Measurements from ENCODE around the gene MLLT11.

The MLLT11 gene

DNA sequence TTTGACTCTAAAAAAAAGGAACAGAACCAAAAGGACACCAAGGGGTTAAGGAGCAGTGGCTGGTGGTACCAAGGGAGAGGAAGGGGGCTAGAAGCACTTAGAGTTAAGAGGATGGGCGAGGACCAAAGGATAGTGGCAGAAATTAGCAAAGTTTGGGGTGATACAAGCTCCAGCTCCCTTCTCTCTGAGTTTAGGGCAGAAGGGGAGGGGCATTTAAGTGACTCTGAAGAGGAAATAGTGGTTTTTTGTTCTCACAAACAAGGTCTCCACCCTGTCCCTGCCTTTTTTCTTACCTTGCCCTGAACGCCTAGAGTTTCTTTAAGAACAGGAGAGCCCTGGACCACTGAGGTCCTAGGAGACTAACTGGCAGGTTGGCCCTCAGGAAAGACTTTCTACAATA, 4.0 kb upstream of the MLLT11 start:
- no peak for DNase-seq (ENCODE audit: low read depth)

DNA sequence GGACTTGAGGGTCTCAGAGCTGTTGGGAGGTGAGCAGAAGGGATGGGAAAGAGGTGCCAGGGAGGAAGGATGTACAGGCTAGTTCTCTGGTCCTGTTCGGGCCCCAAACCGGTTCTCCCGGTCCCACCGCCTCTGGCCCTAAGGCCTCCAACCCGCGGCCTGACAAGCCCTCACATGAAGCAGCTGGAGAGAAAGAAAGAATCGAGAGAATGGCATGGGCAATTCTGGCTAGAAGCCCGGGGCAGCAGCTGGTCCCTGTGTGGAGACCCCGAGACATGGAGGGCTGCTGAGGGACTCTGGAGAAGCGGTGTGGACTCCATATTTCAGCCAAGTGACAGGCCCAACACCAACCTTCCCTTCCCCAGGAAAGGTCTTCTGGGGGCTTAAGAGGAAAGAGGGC, 1.5 kb upstream of the MLLT11 start:
- no peak for DNase-seq (ENCODE audit: low read depth)

DNA sequence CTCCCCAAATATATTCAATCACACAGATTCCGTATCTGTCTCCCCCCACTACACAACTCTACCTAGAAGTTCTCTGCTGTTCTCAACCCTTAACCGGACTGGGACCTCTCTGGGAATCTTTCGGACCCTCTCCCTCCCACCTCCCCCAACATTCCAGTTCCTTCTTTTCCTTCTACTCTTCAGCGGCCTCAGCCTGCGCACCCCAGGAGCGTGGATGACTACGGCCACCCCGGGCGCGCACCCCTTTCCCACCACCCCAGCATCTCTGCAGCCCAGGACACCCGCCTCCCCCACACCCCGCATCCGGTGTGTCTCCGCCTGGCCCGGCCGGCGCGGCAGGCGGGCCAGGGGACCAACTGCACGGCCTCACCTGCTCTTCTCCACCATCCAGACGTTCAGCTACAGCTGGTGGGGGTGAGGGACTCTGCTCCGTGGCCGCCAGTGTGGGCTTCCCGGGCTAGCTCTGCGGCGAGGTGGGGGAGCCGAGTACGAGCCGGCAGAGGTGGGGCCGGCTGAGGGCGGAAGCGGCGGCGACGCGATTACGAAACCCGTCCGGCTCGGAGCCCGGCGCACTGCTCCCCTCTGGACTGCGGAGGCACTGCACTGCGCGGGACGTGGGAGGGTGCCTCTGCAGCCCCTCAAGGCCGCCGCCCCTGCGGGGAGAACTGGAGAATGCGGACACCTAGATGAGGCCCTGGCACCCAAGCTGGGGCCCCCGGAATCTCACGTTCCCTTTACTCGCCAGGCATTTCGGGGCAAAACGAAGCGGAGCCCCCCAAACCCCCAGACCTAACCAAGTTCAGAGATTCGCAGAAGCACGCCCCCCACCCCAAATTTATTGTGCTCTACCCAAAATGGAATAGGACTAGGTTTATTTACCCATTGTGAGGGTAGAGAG, 839 bp upstream of the MLLT11 start, which contains the start of gene CDC42SE1:
Gene CDC42SE1, minus strand, starts transcription at position 514 of the 898 bp plus-strand sequence. CDS start 3,892 bp downstream, outside the sequence.
- peak; percentile 88 for DNase-seq (ENCODE audit: low read depth)

DNA sequence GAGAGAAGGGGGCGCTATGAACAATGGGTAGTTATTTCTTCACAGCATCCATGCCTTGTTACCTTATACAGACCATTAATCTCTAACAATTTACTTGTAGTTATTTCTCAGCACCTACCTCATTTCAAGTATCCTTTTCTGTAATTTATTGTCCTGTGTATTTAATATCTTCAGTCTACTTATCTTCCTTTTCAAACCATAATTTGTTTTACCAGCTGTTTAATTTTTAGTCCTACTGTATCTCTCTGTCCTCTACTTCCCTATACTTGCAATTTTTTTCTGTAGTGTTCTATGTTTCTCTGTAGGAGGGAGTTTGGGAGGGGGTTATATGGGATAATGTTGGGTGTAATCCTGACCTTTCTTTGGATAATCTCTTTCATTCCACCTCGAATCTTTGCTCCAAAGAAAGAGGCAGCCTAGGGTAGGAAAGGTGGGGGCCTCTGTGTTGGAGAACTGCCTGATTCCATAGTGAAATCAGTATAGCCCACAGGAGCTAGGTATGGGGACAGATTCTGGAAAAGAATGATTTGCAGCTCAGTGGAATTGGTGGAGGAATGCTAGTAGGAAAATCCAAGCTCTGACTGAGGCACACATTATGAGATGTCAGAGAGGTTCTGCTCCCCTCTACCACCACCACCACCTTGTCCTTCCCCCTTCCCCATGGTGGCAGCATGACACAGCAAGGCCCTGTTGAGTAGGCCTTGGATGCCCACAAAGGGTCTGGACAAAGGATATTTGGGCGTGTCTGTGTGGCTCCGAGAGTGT, 642 bp downstream of the MLLT11 start:
- DNase-seq (ENCODE audit: low read depth), result no peak

DNA sequence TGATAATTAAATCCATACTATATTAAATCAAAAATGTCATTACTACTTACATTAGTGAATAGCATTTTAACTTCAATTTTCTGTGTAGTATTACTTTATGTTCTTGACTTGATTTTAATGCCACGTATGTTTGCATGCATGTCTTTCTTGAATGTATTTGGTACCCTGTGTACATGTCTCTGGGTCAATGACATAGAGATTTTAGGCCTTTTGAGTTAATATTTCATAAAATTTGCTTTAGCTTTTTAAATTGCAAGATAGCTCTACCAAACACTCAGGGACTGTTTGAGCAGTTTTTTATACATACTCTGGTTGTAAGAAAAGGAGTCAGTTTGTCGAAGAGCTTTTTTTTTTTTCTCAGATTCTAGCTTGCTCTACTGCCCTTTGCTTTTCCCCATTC, 1.5 kb downstream of the MLLT11 start:
- DNase-seq (ENCODE audit: low read depth), result no peak

DNA sequence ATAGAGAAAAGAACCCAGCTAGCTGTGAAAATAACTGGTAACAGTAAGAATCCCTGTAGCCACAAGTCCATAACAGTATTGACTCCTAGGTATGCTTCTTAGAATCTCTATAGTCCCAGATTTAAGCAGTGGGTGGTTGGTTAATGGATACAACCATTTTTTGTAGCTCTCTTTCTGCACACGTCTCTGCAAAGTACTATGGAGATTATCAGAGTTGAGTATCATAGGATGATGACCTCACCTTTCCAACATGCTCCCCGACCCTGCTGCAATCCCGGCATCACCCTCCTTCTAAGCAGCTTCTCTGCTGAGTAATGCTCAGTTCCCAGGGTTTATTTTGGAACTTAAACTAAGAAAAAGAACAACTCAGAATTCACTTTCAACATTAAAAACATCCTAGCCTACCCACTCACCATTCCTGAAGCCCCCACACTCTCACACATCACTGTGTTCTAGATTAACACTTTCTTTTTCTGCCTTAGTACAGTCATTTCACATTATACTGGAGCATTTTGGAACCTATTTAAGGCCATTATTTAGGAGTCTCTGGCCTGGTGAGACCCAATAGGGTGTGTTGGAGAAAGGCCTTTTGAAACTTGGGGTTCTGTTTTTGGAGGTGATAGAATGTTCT, 2.7 kb downstream of the MLLT11 start:
- DNase-seq (ENCODE audit: low read depth), result peak; percentile 96

DNA sequence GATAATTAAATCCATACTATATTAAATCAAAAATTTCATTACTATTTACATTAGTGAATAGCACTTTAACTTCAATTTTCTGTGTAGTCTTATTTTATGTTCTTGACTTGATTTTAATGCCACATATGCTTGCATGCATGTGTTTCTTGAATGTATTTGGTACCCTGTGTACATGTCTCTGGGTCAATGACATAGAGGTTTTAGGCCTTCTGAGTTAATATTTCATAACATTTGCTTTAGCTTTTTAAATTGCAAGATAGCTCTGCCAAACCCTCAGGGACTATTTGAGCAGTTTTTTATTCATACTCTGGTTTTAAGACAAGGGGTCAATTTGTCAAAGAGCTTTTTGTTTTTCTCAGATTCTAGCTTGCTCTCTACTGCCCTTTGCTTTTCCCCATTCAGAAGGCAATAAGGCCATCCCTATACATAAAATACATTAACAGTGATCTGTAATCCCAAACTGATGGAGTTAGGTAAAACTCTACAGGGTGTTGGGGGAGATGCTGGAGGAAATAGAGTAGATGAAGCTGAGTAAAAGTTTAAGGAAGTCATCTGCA, 5.0 kb downstream of the MLLT11 start:
- DNase-seq (ENCODE audit: low read depth), result no peak

DNA sequence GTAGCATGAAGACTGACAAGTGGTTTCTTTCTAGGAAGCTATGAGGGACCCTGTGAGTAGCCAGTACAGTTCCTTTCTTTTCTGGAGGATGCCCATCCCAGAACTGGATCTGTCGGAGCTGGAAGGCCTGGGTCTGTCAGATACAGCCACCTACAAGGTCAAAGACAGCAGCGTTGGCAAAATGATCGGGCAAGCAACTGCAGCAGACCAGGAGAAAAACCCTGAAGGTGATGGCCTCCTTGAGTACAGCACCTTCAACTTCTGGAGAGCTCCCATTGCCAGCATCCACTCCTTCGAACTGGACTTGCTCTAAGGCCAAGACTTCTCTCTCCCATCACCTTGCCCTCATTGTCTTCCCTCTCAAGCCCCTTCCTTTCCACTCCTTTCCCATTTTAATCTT, 7.0 kb downstream of the MLLT11 start:
- no peak for DNase-seq (ENCODE audit: low read depth)

DNA sequence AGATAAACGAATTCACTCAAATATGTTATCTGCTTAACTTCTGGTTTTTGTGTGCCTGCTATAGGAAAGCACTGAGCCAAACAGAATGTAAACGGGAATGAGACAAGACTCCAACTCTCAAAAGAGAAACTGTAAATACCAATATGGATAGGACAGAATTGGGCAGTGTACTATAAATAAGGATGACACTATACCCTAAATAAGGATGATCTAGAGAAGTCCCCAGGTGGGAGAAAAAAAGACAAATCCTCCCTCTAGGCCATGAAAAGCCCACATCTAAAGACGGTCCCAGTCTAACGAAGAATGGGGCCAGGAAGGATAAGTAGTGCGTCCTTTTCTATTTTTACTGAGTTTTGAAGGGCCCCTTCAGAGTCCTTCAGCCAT, 8.9 kb downstream of the MLLT11 start:
- no peak for DNase-seq (ENCODE audit: low read depth)

DNA sequence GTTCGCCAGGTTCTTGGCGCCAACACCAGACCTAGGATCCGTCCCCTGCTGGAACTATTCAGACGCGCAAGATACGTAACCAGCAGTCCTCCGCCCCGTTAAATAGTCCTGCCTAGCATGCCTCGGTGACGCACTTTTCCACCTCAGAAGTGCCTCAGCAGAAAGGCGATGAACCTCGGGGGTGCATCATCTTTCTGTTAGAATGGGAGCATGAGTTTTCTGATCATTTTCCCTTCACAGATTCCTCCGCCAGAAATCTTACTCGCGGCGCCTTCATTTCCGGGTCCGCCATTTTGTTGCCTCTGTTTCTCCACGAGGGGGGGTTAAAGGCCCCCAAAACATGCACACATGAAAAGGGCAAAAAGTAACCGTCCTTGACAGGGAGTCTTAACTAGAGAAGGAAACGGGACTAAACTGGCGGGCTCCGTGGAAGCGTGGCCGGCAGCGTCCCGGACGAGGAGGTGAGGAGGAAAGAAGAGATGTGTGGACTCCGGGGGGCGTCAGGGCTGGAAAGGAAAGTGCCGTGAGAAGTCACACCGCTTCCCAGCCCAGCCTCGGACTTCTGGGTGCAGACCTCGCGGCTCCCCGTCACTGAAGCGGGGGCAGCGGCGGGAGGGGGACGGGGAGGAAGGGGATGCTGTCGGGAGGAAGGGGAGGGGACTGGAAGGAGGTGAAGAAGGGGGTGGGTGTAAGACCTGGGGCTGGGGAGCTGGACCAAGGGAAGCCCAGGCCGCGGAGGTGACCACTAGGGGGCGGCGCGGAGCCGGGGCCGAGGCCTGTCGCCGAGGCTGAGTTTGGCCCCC, 10.5 kb downstream of the MLLT11 start, which contains the start of gene GABPB2:
Gene GABPB2, plus strand, starts transcription at position 288 of the 803 bp plus-strand sequence. CDS start 17,429 bp downstream, outside the sequence.
- peak; percentile 99 for DNase-seq (ENCODE audit: low read depth)

DNA sequence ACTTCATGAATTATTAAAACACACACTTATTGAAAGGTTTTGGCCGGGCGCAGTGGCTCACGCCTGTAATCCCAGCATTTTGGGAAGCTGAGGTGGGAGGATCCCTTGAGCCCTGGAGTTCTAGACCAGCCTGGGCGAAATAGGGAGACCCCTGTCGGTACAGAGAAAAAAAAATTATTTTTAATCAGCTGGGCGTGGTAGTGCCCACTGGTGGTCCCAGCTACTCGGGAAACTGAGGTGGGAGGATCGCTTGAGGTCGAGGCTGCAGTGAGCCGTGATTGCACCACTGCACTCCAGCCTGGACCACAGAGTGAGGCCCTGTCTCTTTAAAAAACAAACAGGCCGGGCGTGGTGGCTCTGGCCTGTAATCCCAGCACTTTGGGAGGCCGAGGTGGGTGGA, 12.0 kb downstream of the MLLT11 start:
- DNase-seq (ENCODE audit: low read depth), result no peak

DNA sequence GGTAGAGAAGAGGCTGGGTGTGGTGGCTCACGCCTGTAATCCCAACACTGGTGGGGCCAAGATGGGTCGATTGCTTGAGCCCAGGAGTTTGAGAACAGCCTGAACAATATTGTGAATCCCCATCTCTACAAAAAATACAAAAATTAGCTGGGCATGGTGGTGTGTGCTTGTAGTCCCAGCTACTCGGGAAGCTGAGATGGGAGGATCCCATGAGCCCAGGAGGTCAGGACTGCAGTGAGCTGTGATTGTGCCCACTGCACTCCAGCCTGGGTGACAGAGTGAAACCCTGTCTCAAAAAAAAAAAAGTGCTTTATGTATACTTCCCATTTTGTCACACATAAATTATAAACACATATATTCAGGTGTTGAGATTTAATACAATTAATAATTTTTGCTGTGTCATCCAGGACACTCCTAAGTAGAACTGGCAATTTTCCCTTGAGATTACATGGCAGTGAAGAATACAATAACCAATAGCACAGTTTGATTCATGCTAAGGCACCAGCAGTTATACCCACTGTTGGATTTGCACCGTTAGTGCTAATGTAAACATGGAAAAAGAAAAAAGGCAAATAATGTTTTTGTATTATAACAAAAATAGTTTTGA, 25.9 kb downstream of the MLLT11 start:
- DNase-seq (ENCODE audit: low read depth), result no peak

DNA sequence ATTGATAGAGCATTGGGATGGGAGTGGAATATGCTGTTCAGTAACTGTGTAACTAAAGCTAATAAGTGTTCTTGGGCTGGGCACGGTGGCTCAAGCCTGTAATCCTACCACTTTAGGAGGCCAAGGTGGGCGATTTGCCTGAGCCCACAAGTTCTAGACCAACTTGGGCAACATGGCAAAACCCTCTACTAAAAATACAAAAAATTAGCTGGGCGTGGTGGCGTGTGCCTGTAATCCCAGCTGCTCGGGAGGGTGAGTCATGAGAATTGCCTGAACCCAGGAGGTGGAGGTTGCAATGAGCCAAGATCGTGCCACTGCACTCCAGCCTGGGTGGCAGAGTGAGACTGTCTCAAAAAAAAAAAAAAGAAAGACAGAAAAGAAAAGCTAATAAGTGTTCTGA, 37.2 kb downstream of the MLLT11 start:
- DNase-seq (ENCODE audit: low read depth), result peak; percentile 22

DNA sequence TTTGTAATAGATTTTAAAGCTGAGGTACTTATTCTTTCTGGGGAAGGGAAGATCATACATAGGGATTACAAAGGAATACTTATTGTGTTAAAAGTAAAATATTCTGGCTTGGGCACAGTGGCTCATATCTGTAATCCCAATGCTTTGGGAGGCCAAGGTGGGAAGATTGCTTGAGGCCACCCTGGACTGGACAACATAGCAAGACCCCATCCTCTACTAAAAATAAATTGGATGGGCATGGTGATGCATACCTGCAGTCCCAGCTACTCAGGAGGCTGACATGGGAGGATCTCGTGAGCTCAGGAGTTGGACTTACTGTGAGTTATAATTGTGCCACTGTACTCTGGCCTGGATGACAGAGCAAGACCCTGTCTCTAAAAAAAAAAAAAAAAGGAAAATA, 37.9 kb downstream of the MLLT11 start:
- DNase-seq (ENCODE audit: low read depth), result no peak

DNA sequence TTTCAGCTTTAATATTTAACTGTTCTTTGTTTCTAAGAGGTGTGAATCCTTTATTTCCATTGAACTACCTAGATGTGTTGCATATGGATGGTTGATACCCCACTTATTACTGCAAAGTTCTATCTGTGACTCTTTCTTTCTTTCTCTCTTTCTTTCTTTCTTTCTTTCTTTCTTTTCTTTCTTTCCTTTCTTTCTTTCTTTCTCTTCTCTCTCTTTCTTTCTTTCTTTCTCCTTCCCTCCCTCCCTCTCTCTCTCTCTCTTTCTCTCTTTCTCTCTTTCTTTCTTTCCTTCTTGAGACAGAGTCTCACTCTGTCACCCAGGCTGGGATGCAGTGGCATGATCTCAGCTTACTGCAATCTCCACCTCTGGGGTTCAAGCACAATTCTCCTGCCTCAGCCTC, 44.4 kb downstream of the MLLT11 start:
- DNase-seq (ENCODE audit: low read depth), result no peak

DNA sequence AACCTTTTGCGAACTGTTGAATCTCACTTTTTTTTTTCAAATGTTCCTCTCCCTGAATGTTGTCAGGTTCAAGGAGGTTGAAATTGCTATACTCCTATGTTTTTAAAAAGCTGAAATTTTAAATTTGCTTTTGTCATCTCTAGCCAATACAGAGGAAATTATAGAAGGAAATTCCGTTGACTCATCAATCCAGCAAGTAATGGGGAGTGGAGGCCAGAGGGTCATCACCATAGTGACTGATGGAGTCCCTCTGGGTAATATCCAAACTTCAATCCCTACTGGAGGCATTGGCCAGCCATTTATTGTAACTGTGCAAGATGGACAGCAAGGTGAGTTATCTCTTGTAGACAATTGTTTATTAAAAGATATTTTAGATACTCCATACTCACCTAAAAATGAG, 46.7 kb downstream of the MLLT11 start:
- DNase-seq (ENCODE audit: low read depth), result peak; percentile 57

DNA sequence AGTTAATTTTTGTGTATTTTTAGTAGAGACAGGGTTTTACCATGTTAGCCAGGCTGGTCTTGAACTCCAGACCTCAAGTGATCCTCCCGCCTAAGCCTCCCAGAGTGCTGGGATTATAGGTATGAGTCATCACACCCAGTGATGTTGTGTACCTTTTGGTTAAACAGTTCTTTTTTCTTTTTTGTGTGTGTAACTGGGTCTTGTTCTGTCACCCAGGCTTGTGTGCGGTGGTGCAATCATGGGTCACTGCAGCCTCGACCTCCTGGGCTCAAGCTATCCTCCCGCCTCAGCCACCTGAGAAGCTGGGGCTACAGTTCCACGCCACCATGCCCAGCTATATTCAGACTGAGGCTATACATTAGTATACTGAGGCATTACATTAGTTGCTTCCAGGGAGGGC, 48.1 kb downstream of the MLLT11 start:
- peak; percentile 28 for DNase-seq (ENCODE audit: low read depth)

DNA sequence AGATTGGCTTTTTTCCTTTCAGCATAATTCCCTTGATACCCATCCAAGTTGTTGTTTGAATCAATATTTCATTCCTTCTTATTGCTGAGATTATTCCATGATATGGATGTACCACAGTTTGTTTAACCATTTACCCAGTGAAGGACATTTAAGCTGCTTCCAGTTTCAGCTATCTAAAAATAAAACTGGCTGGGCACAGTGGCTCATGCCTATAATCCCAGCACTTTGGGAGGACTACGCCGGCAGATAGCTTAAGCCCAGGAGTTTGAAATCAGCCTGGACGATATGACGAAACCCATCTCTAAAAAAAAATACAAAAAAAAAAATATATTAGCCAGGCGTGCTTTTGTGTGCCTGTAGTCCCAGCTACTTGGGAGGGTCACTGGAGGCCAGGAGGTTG, 53.7 kb downstream of the MLLT11 start:
- no peak for DNase-seq (ENCODE audit: low read depth)
